Upper lobe of left lung (tissue), 6 donors: ENCODE results near the gene MCAT. TPM values are rescaled to one million over a fixed set of nuclear protein-coding genes. Genes with fewer than 3 reads are reported as not detected.
"Not testable (repeated sequence)": the region's sequence is repeated elsewhere in the genome, so short reads cannot be mapped to it uniquely, and the experiment has no call there.

Experiments used
- ATAC-seq, 2 donors: fragments of 200-7000 bp; cut with Tn5 transposase; one replicate each; pipeline ENCODE4 v1.9.1; 2022; ENCODE audit warnings: mild to moderate bottlenecking in 2 of 2, moderate library complexity in 2 of 2; ENCODE audit not compliant: low FRiP score in 2 of 2
- DNase-seq, 2 donors: peaks; one replicate each; pipeline ENCODE4 v3.0.0-alpha.2; 2019 to 2020
- H3K27ac ChIP-seq, 4 donors: fragments of 200-600 bp; sonication (generic); one replicate each; pipeline ENCODE4 v1.5.1; 2016 to 2019
- H3K27me3 ChIP-seq, 4 donors: fragments of 200-600 bp; sonication (generic); one replicate each; pipeline ENCODE4 v1.5.1; 2017 to 2019
- H3K36me3 ChIP-seq, 4 donors: fragments of 200-600 bp; sonication (generic); one replicate each; pipeline ENCODE4 v1.5.1; 2016 to 2019
- H3K4me1 ChIP-seq, 4 donors: fragments of 200-600 bp; sonication (generic); one replicate each; pipeline ENCODE4 v1.5.1; 2018 to 2019
- H3K4me3 ChIP-seq, 4 donors: fragments of 200-600 bp; sonication (generic); one replicate each; pipeline ENCODE4 v1.5.1; 2017 to 2019; ENCODE audit warnings: mild to moderate bottlenecking in 2 of 4, moderate library complexity in 1 of 4
- H3K9me3 ChIP-seq, 4 donors: fragments of 200-600 bp; sonication (generic); one replicate each; pipeline ENCODE4 v1.5.1; 2018 to 2019
- CTCF ChIP-seq, 6 experiments: fragments of 450-650 bp in 4 of 6; fragments of 200-600 bp in 2 of 6; sonication (generic) in 2 of 6; IDR thresholded peaks; one replicate each; pipeline ENCODE4 v1.5.1; 2016 to 2019; ENCODE audit warnings: antibody characterized with exemption in 6 of 6
- EP300 ChIP-seq, 4 donors: sonication (generic); formaldehyde crosslinking; IDR thresholded peaks; one replicate each; pipeline ENCODE4 v1.5.1; 2017; ENCODE audit warnings: antibody characterized with exemption in 4 of 4, control low read depth in 2 of 4
- POLR2A ChIP-seq, 4 donors: fragments of 450-650 bp; IDR thresholded peaks; one replicate each; pipeline ENCODE4 v1.5.1; 2016 to 2017; ENCODE audit warnings: antibody characterized with exemption in 4 of 4, mild to moderate bottlenecking in 2 of 4
- POLR2AphosphoS5 ChIP-seq, 2 donors: sonication (generic); formaldehyde crosslinking; IDR thresholded peaks; one replicate each; pipeline ENCODE4 v1.5.1; 2017; ENCODE audit warnings: antibody characterized with exemption in 2 of 2
- WGBS, 2 donors: methylation state at CpG; one replicate each; pipeline ENCODE4 v1.1.5; 2017 to 2018; 5-methylcytosine and 5-hydroxymethylcytosine counted together
- total RNA-seq, 6 donors: library from RNA; depleted of rRNA in 4 of 6; stranded (reverse); fragments of >200 nt in 4 of 6; gene quantifications; one replicate each; pipeline versions ENCODE4 v1.1.0 to v1.2.1, GENCODE V29; 2016 to 2021
- donor health status: DM: no; HTN: no; CAD: no; lungs with moderate emphysema.
- donor health status: DM: no; HTN: yes; CAD: no; lungs with severe emphysema.

The MCAT gene
- total RNA-seq, 6 donors from 2014 or later: 15.6 to 34.4 (median 18.5) TPM

GRCh38 chr22:43110444-43110926, 32.7 kb downstream of the MCAT start, which contains the start of gene BIK:
TSS of gene BIK (plus strand) at chr22:43110750. CDS start at chr22:43124023, 13,273 bp downstream.
- Histone ChIP-seq H3K36me3 (no peaks in the 10 kb centered on the region), H3K27ac (peak within 1 kb of the TSS in 2 of 4 donors; percentile 30 to 79), H3K4me1 (peaks cover 14 to 31% (median 24%) of the 10 kb centered on the region in 4 donors), H3K27me3 (no peaks in the 10 kb centered on the region), H3K9me3 (no peaks in the 10 kb centered on the region), H3K4me3 (peak within 1 kb of the TSS; percentile 27 to 79 (median 66))
- DNase-seq (peak; percentile 63 to 91), ATAC-seq (peak; percentile 24 to 72)
- no peak for TF ChIP-seq POLR2AphosphoS5 (IDR thresholded peaks at IDR 0.05)
- peak in 1 of 4 donors; percentile 50 for TF ChIP-seq POLR2A (IDR thresholded peaks at IDR 0.05)
- TF ChIP-seq CTCF (IDR thresholded peaks at IDR 0.05): peak in 1 of 6 experiments; percentile 10
- WGBS, 2 donors: 0 to 1% methylated on average over 14 to 33 of the region's 49 CpGs

- Histone ChIP-seq H3K36me3 (no peaks in the 10 kb centered on the region), H3K9me3 (no peaks in the 10 kb centered on the region), H3K4me1 (peaks cover 14 to 31% (median 23%) of the 10 kb centered on the region in 4 donors), H3K27ac (peak overlapping the region in 2 of 4 donors; percentile 30 to 79), H3K27me3 (no peaks in the 10 kb centered on the region), H3K4me3 (peak overlapping the region in 3 of 4 donors; percentile 62 to 79 (median 71))
- no peak for TF ChIP-seq CTCF (IDR thresholded peaks at IDR 0.05)
- no peak for TF ChIP-seq EP300 (IDR thresholded peaks at IDR 0.05)
- DNase-seq (no peak), ATAC-seq (peak in 1 of 2 donors; percentile 5)
- WGBS, 2 donors: 5 to 19% methylated on average over 12 to 32 of the region's 32 CpGs
Measured at GRCh38 chr22:43109921-43110443, 33.2 kb downstream of the MCAT start.

GRCh38 chr22:43109511-43109910, 33.7 kb downstream of the MCAT start:
- no peak for TF ChIP-seq CTCF (IDR thresholded peaks at IDR 0.05)
- no peak for TF ChIP-seq POLR2AphosphoS5 (IDR thresholded peaks at IDR 0.05)
- no peak for TF ChIP-seq EP300 (IDR thresholded peaks at IDR 0.05)
- TF ChIP-seq POLR2A (IDR thresholded peaks at IDR 0.05): no peak
- DNase-seq: no peak
- no peaks in the 10 kb centered on the region for H3K9me3 ChIP-seq
- no peaks in the 10 kb centered on the region for H3K36me3 ChIP-seq
- 52 to 65% methylated on average over 5 of the region's 5 CpGs for WGBS, 2 donors
- H3K27ac ChIP-seq: no peak overlapping the region
- H3K4me3 ChIP-seq: no peak overlapping the region
- peaks cover 14 to 31% (median 19%) of the 10 kb centered on the region in 4 donors for H3K4me1 ChIP-seq
- no peak for ATAC-seq
- no peaks in the 10 kb centered on the region for H3K27me3 ChIP-seq

- WGBS, 2 donors: 92 to 93% methylated on average over 8 of the region's 8 CpGs
- no peak for ATAC-seq
- DNase-seq: no peak
Measured at GRCh38 chr22:43106302-43106701, 36.9 kb downstream of the MCAT start.

GRCh38 chr22:43104950-43105349, 38.2 kb downstream of the MCAT start:
- H3K4me3 ChIP-seq, H3K27me3 ChIP-seq, H3K9me3 ChIP-seq, H3K36me3 ChIP-seq, ATAC-seq, DNase-seq: not testable (repeated sequence)
- Histone ChIP-seq H3K4me1 (peaks cover 9 to 19% (median 11%) of the 10 kb centered on the region in 4 donors), H3K27ac (peak overlapping the region in 3 of 4 donors; percentile 10 to 76 (median 15))
- 95 to 96% methylated on average over 3 of the region's 3 CpGs for WGBS, 2 donors

More at GRCh38 chr22:43106302-43106701, 36.9 kb downstream of the MCAT start:
- peaks cover 13 to 29% (median 24%) of the 10 kb centered on the region in 4 donors for H3K4me1 ChIP-seq
- H3K9me3 ChIP-seq: no peaks in the 10 kb centered on the region
- TF ChIP-seq POLR2A (IDR thresholded peaks at IDR 0.05) (no peak), POLR2AphosphoS5 (IDR thresholded peaks at IDR 0.05) (no peak), CTCF (IDR thresholded peaks at IDR 0.05) (no peak), EP300 (IDR thresholded peaks at IDR 0.05) (no peak)
- H3K27me3 ChIP-seq: no peaks in the 10 kb centered on the region
- H3K36me3 ChIP-seq: no peaks in the 10 kb centered on the region
- no peak overlapping the region for H3K27ac ChIP-seq
- no peak overlapping the region for H3K4me3 ChIP-seq
